ENCODE results near the gene COL4A1.

Gene COL4A1

GRCh38 chr13:110199046-110199831 is 107.7 kb downstream of the COL4A1 start:
- TF ChIP-seq, protein P1, sequence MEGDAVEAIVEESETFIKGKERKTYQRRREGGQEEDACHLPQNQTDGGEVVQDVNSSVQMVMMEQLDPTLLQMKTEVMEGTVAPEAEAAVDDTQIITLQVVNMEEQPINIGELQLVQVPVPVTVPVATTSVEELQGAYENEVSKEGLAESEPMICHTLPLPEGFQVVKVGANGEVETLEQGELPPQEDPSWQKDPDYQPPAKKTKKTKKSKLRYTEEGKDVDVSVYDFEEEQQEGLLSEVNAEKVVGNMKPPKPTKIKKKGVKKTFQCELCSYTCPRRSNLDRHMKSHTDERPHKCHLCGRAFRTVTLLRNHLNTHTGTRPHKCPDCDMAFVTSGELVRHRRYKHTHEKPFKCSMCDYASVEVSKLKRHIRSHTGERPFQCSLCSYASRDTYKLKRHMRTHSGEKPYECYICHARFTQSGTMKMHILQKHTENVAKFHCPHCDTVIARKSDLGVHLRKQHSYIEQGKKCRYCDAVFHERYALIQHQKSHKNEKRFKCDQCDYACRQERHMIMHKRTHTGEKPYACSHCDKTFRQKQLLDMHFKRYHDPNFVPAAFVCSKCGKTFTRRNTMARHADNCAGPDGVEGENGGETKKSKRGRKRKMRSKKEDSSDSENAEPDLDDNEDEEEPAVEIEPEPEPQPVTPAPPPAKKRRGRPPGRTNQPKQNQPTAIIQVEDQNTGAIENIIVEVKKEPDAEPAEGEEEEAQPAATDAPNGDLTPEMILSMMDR (conservative IDR thresholded peaks at IDR 0.05): no peak
- no peak overlapping the region for H3K27ac ChIP-seq

DNA sequence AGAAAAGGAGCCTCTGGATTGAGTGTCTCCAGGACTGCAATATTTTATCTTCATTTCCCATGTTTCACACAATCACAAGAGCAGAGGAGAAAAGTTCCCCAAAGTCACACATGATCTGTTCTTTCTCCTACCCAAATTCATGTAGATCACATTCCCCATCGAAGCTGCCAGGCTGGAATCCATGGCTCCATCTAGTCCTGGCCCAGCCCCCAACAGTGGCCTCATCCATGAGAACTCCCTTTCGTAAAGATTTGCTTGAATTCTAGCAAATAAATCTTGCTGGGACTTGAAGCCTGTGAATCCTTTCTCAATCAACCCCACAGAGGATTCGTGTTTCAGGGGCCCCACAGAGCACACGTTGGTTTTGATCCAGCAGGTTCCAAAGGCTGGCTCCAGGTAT is 109.5 kb downstream of the COL4A1 start:
- H3K27ac ChIP-seq: no peak overlapping the region
- TF ChIP-seq, protein P1 (conservative IDR thresholded peaks at IDR 0.05): no peak

GRCh38 chr13:110197026-110197425 is 109.9 kb downstream of the COL4A1 start:
- H3K27ac ChIP-seq: no peak overlapping the region
- TF ChIP-seq, protein P1 (conservative IDR thresholded peaks at IDR 0.05): no peak

DNA sequence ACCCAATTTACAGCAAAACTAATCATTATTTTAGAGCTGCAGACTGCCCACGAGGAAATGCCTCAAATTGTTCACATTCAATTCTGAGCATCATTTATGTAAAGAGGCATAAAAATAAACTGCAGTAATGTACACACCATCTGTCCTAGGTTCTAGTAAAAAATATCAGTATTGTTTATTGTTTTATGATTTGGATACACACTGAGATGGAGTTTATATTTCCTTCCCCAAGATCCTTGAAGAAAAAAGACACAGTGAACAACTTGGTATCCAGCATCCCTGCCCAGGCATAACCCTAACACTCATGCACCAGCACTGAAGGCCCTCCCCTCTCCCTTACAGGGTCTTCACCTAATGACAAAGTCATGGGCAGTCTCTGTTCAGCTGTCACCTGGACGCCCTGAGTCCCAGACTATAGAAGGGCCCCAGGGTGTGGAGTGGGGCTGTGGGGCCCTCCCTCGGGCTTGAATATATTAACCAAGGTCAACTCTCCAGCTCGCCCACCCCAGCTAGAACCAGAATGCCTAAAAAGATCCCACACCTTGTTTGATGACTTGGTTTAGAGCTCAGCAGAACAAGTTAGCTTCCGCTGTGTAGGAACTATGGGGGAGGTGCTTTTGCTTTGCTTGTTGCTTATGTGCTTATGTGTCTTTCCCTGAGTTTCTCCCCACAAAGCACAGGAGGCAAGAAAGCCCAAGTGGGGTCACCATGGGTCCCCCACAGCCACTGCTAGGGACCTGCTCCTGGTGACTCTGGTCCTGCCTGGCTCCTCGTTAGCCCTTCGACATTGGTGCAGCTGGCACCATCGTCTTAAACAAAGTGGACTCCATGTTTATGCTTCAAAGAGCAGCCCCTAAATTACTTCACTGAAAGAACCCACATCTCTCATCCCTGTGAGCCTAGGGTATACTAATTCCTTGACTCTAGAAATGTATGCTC is 111.1 kb downstream of the COL4A1 start:
- no peak overlapping the region for H3K27ac ChIP-seq
- TF ChIP-seq, protein P1 (conservative IDR thresholded peaks at IDR 0.05): 0 out of 2 replicates have a peak, but pooled peaks have one; percentile 12

- TF ChIP-seq, protein P1 (conservative IDR thresholded peaks at IDR 0.05): no peak
- no peak overlapping the region for H3K27ac ChIP-seq
These were observed 112.5 kb downstream of the COL4A1 start for GRCh38 chr13:110194451-110194850.

DNA sequence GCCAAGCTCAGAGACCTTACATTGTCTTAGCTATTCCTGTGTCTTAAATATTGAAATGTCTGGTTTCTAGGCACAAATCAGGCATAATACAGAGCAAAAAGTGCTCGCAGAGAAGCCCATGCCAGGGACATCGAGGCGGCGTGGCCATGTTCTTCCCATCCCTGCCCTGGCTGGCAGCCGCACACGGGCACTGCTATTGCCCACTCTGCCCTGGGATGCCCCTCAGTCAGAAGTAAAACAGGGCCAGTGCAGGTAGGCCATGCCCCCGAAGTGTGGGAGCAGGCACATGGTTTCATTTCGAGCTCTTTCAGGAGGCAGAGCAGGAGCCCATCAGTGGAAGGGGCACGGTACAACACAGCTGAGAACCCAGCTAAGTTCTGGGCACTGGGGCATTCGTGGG is 113.5 kb downstream of the COL4A1 start:
- no peak overlapping the region for H3K27ac ChIP-seq
- TF ChIP-seq, protein P1 (conservative IDR thresholded peaks at IDR 0.05): no peak

GRCh38 chr13:110192472-110192871 is 114.5 kb downstream of the COL4A1 start:
- H3K27ac ChIP-seq: no peak overlapping the region
- TF ChIP-seq, protein P1 (conservative IDR thresholded peaks at IDR 0.05): no peak

All from VCaP (cell line).